ENCODE results near the gene UBC.

DNA sequence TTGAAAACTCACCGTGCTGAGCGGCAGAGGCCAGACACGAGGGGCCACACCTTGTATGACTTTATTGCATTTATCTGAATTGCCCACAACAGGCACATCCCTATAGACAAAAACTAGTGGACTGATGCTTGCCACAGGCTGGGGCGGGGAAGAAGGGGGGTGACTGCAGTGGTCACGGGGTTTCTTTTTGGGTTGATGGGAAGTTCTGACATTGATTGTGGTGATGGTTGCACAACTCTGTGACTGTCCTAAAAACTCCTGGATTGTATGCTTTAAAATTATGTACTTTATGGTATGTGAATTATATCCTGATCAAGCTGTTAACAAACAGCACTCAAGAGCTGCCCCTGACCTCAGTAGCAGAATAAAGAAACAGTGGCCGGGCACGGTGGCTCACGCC is 48.8 kb upstream of the UBC start:
- TF ChIP-seq, protein P1, sequence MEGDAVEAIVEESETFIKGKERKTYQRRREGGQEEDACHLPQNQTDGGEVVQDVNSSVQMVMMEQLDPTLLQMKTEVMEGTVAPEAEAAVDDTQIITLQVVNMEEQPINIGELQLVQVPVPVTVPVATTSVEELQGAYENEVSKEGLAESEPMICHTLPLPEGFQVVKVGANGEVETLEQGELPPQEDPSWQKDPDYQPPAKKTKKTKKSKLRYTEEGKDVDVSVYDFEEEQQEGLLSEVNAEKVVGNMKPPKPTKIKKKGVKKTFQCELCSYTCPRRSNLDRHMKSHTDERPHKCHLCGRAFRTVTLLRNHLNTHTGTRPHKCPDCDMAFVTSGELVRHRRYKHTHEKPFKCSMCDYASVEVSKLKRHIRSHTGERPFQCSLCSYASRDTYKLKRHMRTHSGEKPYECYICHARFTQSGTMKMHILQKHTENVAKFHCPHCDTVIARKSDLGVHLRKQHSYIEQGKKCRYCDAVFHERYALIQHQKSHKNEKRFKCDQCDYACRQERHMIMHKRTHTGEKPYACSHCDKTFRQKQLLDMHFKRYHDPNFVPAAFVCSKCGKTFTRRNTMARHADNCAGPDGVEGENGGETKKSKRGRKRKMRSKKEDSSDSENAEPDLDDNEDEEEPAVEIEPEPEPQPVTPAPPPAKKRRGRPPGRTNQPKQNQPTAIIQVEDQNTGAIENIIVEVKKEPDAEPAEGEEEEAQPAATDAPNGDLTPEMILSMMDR (conservative IDR thresholded peaks at IDR 0.05; ENCODE audit: low read length), result no peak
- no peak for TF ChIP-seq EZH2phosphoT487 (IDR thresholded peaks at IDR 0.05; ENCODE audit: borderline replicate concordance)

All from Loucy (cell line).